ENCODE results near the gene FAM107B.
A peak's percentile ranks its signal among the peaks of the same experiment; 100 is the strongest.

FAM107B gene

GRCh38 chr10:14578060-14578952 lies 196.4 kb downstream of the FAM107B start:
- peak; percentile 68 for DNase-seq (ENCODE audit: low read depth)

DNA sequence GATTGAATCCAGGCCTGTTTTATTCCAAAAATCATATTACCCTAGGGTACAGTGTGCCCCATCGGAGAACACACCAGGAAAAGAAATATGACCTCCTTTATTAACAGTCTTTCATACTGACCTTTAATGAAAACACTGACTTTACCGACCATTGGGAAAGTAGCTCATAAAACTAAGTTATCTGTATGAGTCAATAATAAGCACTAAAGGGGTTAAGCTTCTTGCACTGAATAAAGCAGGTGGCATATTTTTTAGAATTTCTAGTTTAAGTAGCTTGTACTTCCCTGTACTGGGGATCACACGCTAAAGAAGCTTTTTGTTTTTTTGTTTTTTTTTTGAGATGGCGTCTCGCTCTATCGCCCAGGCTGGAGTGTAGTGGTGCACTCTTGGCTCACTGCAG lies 199.8 kb downstream of the FAM107B start:
- no peak for DNase-seq (ENCODE audit: low read depth)

- no peak for DNase-seq (ENCODE audit: low read depth)
Measured at GRCh38 chr10:14574291-14574690, 200.4 kb downstream of the FAM107B start.

GRCh38 chr10:14573666-14574261 lies 200.9 kb downstream of the FAM107B start:
- peak; percentile 71 for DNase-seq (ENCODE audit: low read depth)

GRCh38 chr10:14572811-14573210 lies 201.9 kb downstream of the FAM107B start:
- no peak for DNase-seq (ENCODE audit: low read depth)

GRCh38 chr10:14571866-14572507 lies 202.7 kb downstream of the FAM107B start:
- DNase-seq (ENCODE audit: low read depth) = peak; percentile 89

GRCh38 chr10:14570800-14571199 lies 203.9 kb downstream of the FAM107B start:
- no peak for DNase-seq (ENCODE audit: low read depth)

DNA sequence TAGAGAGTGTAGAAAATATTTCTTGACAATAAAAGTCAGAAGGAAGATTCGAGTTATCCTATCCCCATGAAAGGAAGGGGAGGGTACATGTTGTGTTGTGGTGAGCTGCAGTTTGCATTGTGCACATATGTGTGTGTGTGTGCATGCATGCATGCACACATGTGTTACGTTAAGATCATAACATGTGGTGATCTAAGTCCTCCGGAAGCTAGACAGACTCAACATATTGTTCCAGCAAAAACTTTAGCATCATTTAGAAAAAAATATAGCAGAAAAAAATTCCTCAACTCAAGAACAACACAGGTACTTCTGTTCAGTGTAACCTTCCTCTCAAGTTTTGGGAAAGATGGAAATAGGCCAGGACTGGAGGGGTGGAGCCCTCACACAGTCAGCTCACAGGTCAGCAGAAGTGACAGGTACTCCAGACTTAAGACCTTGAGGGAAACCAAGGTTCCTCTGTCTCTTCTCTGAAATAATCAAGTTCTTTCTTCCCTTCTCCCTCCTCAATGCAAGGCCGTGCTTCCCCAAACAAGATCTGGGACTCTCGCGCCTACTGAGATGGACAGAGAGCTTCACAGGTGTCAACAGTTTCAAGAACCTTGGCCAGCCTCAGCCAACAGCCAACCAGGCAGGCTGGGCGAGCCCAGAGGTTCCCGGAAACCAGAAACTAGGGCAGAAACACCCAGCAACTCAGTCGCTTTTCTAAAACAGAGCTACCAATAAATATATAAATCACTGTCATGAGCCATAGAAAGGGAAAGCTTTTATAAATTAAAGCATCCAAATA lies 205.2 kb downstream of the FAM107B start:
- no peak for DNase-seq (ENCODE audit: low read depth)

- DNase-seq (ENCODE audit: low read depth) = no peak
Measured at GRCh38 chr10:14567421-14567820, 207.3 kb downstream of the FAM107B start.

GRCh38 chr10:14566498-14566897 lies 208.2 kb downstream of the FAM107B start:
- no peak for DNase-seq (ENCODE audit: low read depth)

GRCh38 chr10:14565199-14565598 lies 209.5 kb downstream of the FAM107B start:
- DNase-seq (ENCODE audit: low read depth) = no peak

DNA sequence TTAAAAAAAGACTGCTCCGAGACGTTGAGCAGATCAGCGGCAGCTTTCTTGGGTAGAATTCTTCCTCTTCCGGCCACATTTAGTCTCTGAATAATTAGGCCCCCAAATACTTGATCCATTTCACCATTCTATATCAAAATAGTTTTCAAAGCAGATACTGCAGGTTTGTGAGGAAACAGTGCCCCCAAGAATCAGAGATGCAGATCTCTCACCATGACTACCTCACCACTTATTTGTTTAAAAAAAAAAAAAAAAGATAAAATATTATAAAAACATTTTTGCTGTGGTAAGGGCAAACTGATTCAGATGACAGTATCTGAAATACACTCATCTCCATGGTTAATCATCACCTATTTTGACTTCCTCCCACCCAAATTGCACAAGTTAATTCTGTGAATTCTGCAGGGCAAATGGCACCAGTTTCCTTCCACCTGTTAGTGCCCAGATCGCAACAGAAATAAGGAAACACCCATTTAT lies 210.4 kb downstream of the FAM107B start:
- no peak for DNase-seq (ENCODE audit: low read depth)

GRCh38 chr10:14563359-14563940 lies 211.2 kb downstream of the FAM107B start:
- no peak for DNase-seq (ENCODE audit: low read depth)

DNA sequence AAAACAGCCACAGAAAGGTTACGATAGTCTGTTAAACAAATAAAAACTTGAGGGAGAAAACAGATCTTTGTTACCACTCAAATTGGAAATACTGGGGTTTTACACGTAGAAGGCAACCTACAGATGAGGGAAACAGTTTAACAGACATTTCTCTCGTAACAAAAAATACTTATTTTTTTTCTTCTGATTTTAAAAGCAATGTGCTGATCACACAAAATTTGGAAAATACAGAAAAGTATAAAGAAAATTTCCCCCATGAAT lies 211.7 kb downstream of the FAM107B start:
- DNase-seq (ENCODE audit: low read depth) = no peak

DNA sequence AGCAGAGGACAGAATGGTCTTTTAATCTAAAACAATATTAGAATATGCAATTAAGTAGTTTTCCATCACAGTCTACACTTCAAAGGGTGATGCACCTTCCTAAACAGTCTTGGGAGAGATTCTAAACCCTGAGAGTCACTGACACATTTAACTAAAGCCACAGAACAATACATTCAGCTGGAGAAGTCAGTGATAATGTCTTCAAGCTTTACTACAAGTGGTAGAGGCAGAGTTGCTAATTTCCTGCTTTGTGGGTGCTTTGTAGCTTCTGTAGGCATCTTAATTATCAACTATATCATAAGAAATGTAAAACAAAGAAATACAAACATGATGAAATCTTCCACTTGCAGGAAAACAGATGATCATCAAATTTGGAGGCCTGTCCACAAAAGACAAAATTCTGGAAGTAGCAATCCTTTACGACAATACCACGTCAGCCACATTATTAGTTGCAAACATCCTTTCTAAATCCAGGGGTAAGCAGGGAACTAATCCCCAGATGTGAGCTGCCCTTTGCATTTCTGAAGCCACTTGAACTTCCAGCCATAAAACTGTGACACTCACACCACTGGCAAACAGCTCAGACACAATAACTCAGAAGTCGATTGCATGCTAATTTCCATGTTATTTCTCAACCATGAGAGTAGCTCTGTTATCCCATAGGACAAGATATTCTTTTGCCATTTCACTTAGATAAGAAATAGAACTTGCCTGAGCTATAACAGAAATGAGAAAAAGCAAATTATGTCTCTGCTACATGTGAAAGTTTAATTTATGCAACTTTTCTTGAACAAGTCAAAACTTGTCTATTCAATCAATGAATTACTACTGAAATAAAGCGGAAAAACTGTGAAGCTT lies 212.2 kb downstream of the FAM107B start:
- DNase-seq (ENCODE audit: low read depth) = no peak

GRCh38 chr10:14560791-14561765 lies 213.6 kb downstream of the FAM107B start:
- no peak for DNase-seq (ENCODE audit: low read depth)

- peak; percentile 81 for DNase-seq (ENCODE audit: low read depth)
Measured at GRCh38 chr10:14560274-14560673, 214.4 kb downstream of the FAM107B start.

DNA sequence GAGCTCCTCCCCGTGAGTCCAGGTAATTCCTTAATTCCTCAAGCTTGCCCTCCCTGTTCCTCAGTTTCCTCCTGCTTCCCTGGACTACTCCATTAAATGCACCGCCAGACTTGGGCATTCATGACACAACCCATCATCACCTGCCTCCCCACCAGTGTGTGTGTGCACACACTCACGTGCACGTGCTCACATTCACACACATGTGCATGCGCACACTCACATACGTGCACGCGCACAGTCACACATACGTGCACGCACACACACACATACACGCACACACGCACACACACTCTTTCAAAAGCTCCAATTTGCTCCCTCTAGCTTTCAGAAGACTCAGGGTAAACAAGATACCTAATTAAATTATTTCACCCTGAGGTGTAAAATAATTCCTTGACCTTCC lies 216.7 kb downstream of the FAM107B start:
- no peak for DNase-seq (ENCODE audit: low read depth)

DNA sequence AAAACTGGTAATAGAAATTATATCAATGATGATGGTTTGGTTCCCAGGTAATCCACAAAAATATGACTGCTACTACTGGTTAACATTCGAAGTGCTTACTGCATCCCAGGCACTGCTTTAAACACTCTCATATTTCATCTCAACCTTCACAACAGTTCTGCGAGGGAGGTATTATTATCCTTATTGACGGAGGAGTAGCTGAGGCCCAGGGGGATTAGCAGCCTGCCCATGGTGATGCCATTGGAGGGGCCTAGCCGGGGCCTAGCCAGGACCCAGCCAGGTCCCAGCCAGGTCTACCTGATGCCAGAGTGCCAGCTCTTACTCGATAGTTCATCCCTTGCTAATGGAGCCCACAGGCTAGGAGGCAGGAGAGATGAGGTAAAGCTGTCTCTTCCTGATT lies 217.1 kb downstream of the FAM107B start:
- DNase-seq (ENCODE audit: low read depth) = no peak
